Adrenal gland (tissue), 12 donors: ENCODE data around the gene TMEM117. TPM values are rescaled to one million over a fixed set of nuclear protein-coding genes. Genes with fewer than 3 reads are reported as not detected.

Experiments
- DNase-seq, 7 donors: peaks; one replicate each; pipeline ENCODE4 v3.0.0-alpha.2; 2019 to 2020
- H3K27ac ChIP-seq, 5 donors: fragments of 200-600 bp; sonication (generic) in 4 of 5; 1 replicate in 3 of 5; 2 replicates in 2 of 5; pipeline versions ENCODE4 v1.5.1 to v1.8.0; 2016 to 2020; ENCODE audit warnings: mild to moderate bottlenecking in 1 of 5
- H3K27me3 ChIP-seq: fragments of 200-600 bp; 2 replicates; pipeline ENCODE4 v1.8.0; 2021
- H3K36me3 ChIP-seq, 2 donors: fragments of 200-600 bp; replicated peaks in 1 of 2; 1 replicate in 1 of 2; 2 replicates in 1 of 2; pipeline versions ENCODE4 v1.5.1 to v1.8.0; 2018 to 2022
- H3K4me1 ChIP-seq, 2 donors: fragments of 200-600 bp; replicated peaks in 1 of 2; 1 replicate in 1 of 2; 2 replicates in 1 of 2; pipeline versions ENCODE4 v1.5.1 to v1.8.0; 2018 to 2021
- H3K4me3 ChIP-seq, 4 donors: fragments of 200-600 bp; sonication (generic) in 3 of 4; one replicate each; pipeline ENCODE4 v1.5.1; 2016 to 2018
- H3K9me3 ChIP-seq, 3 donors: fragments of 200-600 bp; sonication (generic) in 1 of 3; replicated peaks in 1 of 3; 1 replicate in 2 of 3; 2 replicates in 1 of 3; pipeline versions ENCODE4 v1.5.1 to v1.8.0; 2016 to 2021
- POLR2A ChIP-seq, 2 donors: fragments of 450-650 bp; IDR thresholded peaks; one replicate each; pipeline ENCODE4 v1.6.1; 2017; ENCODE audit warnings: antibody characterized with exemption in 2 of 2, mild to moderate bottlenecking in 2 of 2, moderate library complexity in 1 of 2
- WGBS, 4 donors: extraction: QIAGEN DNeasy Blood & Tissue Kit in 2 of 4; methylation state at CpG; one replicate each; pipeline versions ENCODE4 v1.1.5 to v1.1.7; 2013 to 2017; 5-methylcytosine and 5-hydroxymethylcytosine counted together
- intact Hi-C, 2 donors: fragments of 100-400 bp; cut with DNase I; formaldehyde crosslinking; loops; one replicate each; pipeline versions ENCODE4 v1.14.1 to v1.15.0; 2022 to 2023
- polyA plus RNA-seq, 3 donors: library from polyadenylated mRNA; stranded (reverse); fragments of 200-250 nt in 2 of 3; fragments of 350-450 nt in 1 of 3; fragmentation: Illumina TruSeq in 1 of 3; extraction: RNeasy Lipid Tissue Mini Kit (QIAGEN cat#74804) in 1 of 3; gene quantifications; one replicate each; pipeline ENCODE4 v1.2.3, GENCODE V29; 2013 to 2014
- total RNA-seq, 9 donors: library from RNA; depleted of rRNA in 4 of 9; stranded (reverse); fragments of >200 nt in 4 of 9; fragments of 120-200 nt in 1 of 9; fragmentation: NEBNext Ultra II Directional in 1 of 9; extraction: Animal tissue kit (Norgen Biotek cat#: 25700) in 1 of 9; gene quantifications; one replicate each; pipeline versions ENCODE4 v1.1.0 to v1.2.4, GENCODE V29; 2013 to 2023
- TF ChIP-seq, protein P1 (sequence below), 6 experiments: fragments of 450-650 bp in 4 of 6; fragments of 200-600 bp in 2 of 6; sonication (generic) in 1 of 6; IDR thresholded peaks; 1 replicate in 5 of 6; 2 replicates in 1 of 6; pipeline versions ENCODE4 v1.5.1 to v1.8.0; 2016 to 2021; ENCODE audit warnings: antibody characterized with exemption in 6 of 6, mild to moderate bottlenecking in 2 of 6, moderate library complexity in 1 of 6
- donor health status: healthy with polysubstance abuse.
- donor health status: Bipolar disorder and iron deficiency.
- donor health status: DM: yes; HTN: yes; CAD: no.
- donor health status: DM: no; HTN: no; CAD: no.
- donor health status: DM: no; HTN: no; CAD: no.
- donor health status: DM: yes; HTN: yes; CAD: no.

The TMEM117 gene
- total and polyA plus RNA-seq, 12 donors, result 1.9 to 38.5 (median 6.7) TPM

- H3K4me1 ChIP-seq, result no peaks in the 10 kb centered on the region
- WGBS, 4 donors, result 89 to 94% (median 93%) methylated on average over 4 of the region's 4 CpGs
- intact Hi-C loops, result no loop called here
- H3K27me3 ChIP-seq, result no peaks in the 10 kb centered on the region
- no peak overlapping the region for H3K27ac ChIP-seq
- no peaks in the 10 kb centered on the region for H3K9me3 ChIP-seq
- no peak for DNase-seq
- TF ChIP-seq POLR2A (IDR thresholded peaks at IDR 0.05), result no peak
- TF ChIP-seq, protein P1, sequence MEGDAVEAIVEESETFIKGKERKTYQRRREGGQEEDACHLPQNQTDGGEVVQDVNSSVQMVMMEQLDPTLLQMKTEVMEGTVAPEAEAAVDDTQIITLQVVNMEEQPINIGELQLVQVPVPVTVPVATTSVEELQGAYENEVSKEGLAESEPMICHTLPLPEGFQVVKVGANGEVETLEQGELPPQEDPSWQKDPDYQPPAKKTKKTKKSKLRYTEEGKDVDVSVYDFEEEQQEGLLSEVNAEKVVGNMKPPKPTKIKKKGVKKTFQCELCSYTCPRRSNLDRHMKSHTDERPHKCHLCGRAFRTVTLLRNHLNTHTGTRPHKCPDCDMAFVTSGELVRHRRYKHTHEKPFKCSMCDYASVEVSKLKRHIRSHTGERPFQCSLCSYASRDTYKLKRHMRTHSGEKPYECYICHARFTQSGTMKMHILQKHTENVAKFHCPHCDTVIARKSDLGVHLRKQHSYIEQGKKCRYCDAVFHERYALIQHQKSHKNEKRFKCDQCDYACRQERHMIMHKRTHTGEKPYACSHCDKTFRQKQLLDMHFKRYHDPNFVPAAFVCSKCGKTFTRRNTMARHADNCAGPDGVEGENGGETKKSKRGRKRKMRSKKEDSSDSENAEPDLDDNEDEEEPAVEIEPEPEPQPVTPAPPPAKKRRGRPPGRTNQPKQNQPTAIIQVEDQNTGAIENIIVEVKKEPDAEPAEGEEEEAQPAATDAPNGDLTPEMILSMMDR (IDR thresholded peaks at IDR 0.05), result no peak
- no peak overlapping the region for H3K4me3 ChIP-seq
- no peaks in the 10 kb centered on the region for H3K36me3 ChIP-seq
Measured at GRCh38 chr12:43812926-43813325, 23.0 kb upstream of the TMEM117 start.

GRCh38 chr12:43815416-43815815 is 20.5 kb upstream of the TMEM117 start:
- no peak overlapping the region for H3K27ac ChIP-seq
- no peak overlapping the region for H3K4me3 ChIP-seq
- no peak for DNase-seq
- no peaks in the 10 kb centered on the region for H3K36me3 ChIP-seq
- TF ChIP-seq POLR2A (IDR thresholded peaks at IDR 0.05), result no peak
- TF ChIP-seq, protein P1 (IDR thresholded peaks at IDR 0.05), result no peak
- no peaks in the 10 kb centered on the region for H3K9me3 ChIP-seq
- 61 to 83% (median 67%) methylated on average over 2 to 3 of the region's 3 CpGs for WGBS, 4 donors
- no peaks in the 10 kb centered on the region for H3K4me1 ChIP-seq
- no peaks in the 10 kb centered on the region for H3K27me3 ChIP-seq
- intact Hi-C loops, result no loop called here

- intact Hi-C loops, result no loop called here
- no peak overlapping the region for H3K4me3 ChIP-seq
Measured at GRCh38 chr12:43816168-43816567, 19.7 kb upstream of the TMEM117 start.

DNA sequence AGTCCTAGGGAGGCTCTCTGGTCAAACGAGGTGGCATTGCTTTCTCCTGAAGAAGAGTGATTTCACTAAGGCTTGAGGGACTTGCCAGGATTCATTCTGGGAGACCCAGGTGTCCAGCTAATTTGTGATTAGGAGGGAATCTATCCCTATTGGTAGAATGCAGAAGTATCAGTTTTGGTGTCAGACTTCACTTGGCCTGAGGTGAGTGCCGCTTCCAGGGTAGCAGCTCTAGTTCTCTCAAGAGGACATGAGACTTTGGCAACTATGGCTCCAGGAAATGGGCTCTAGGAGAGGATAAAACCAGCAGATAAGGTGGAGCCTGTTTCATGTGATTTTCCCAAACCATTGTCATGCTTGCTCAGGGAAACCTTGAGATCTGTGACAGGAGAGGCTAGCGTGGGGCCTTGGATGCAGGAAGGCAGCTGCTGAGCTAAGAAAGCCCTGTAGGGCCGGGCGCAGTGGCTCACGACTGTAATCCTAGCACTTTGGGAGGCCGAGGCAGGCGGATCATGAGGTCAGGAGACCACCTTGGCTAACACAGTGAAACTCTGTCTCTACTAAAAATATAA is 11.6 kb upstream of the TMEM117 start:
- intact Hi-C loops, result no loop called here
- Histone ChIP-seq H3K9me3 (no peaks in the 10 kb centered on the region), H3K4me3 (no peak overlapping the region), H3K36me3 (no peaks in the 10 kb centered on the region), H3K27me3 (no peaks in the 10 kb centered on the region), H3K27ac (no peak overlapping the region), H3K4me1 (no peaks in the 10 kb centered on the region)
- 74 to 83% (median 76%) methylated on average over 8 of the region's 8 CpGs for WGBS, 4 donors
- no peak for DNase-seq
- TF ChIP-seq, protein P1 (IDR thresholded peaks at IDR 0.05), result no peak
- TF ChIP-seq POLR2A (IDR thresholded peaks at IDR 0.05), result no peak

More at GRCh38 chr12:43816168-43816567, 19.7 kb upstream of the TMEM117 start:
- H3K4me1 ChIP-seq, result no peaks in the 10 kb centered on the region
- no peak for DNase-seq
- WGBS, 4 donors, result 63 to 86% (median 75%) methylated on average over 3 of the region's 3 CpGs
- TF ChIP-seq, protein P1 (IDR thresholded peaks at IDR 0.05), result no peak
- no peak for TF ChIP-seq POLR2A (IDR thresholded peaks at IDR 0.05)
- no peaks in the 10 kb centered on the region for H3K36me3 ChIP-seq
- no peaks in the 10 kb centered on the region for H3K27me3 ChIP-seq
- no peaks in the 10 kb centered on the region for H3K9me3 ChIP-seq
- H3K27ac ChIP-seq, result no peak overlapping the region
